Measurements from ENCODE around the gene SPON2.

DNA sequence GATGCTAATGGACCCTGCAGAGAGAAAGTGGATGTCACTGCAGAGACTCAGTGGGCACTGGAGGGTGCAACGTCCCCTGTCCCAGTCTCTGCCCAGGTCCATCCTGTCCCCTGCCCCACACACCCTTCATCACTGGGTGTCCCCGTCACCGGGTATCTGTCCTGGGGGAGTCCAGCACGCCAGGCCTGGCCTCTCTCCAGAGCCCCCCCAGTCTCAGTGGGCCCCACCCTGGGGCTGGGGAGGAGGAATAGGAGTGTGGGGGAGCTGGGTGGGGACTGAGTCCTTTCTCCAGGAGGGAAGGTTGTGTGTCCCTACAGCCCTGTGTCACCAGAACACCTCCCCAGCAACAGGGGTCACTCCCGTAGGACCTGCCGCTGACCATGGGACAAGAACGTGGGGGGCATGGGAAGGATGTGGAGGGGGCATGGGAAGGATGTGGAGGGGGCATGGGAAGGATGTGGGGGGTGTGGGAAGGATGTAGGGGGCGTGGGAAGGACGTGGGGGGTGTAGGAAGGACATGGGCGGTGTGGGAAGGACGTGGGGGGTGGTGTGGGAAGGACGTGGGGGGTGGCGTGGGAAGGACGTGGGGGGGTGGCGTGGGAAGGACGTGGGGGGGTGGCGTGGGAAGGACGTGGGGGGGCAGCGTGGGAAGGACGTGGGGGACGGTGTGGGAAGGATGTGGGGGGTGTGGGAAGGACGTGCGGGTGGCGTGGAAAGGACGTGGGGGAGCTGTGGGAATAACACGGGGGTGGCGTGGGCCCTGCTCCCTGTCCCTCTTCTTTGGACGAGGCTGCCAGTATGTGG, 21.0 kb upstream of the SPON2 start:
- TF ChIP-seq RAD21 (IDR thresholded peaks at IDR 0.05; ENCODE audit: low read length) (no peak), CTCF (conservative IDR thresholded peaks at IDR 0.05; ENCODE audit: low read depth, low read length) (no peak), MAZ (IDR thresholded peaks at IDR 0.05; ENCODE audit: borderline replicate concordance, low read depth, low read length) (no peak)

Measured in IMR-90 (cell line).